Measurements from ENCODE around the gene MYO5A. TPM values are rescaled to one million over a fixed set of nuclear protein-coding genes. Genes with fewer than 3 reads are reported as not detected.

Gene MYO5A
- polyA plus RNA-seq, 1 donor (not counting 4 experiments of a cell fraction or from before 2014, with no cell fraction given) = 53.8 TPM

GRCh38 chr15:52294881-52295420, 233.7 kb downstream of the MYO5A start:
- no peak overlapping the region for H3K9ac ChIP-seq (ENCODE audit: control insufficient read depth, extremely low read depth, insufficient read depth, low read length)
- no peak for FAIRE-seq
- H3K36me3 ChIP-seq (ENCODE audit: control insufficient read depth in 2 of 2, extremely low read depth in 1 of 2, insufficient read depth in 2 of 2, low read length in 2 of 2) = no peaks in the 10 kb centered on the region
- dilution Hi-C loops (cut with MboI; ENCODE audit: extremely low pct_ligation_motif_present, low sequenced_read_pairs) = no loop called here
- TF ChIP-seq CTCF (optimal IDR thresholded peaks at IDR 0.05 in 1 of 3, IDR thresholded peaks at IDR 0.05 in 1 of 3, conservative IDR thresholded peaks at IDR 0.05 in 1 of 3; ENCODE audit: extremely low read depth in 1 of 3, insufficient read depth in 2 of 3, low read length in 3 of 3) (no peak), EZH2 (IDR thresholded peaks at IDR 0.05; ENCODE audit: low read length) (peak; percentile 52)
- no peak overlapping the region for H3K27ac ChIP-seq (ENCODE audit: control insufficient read depth, insufficient read depth, low read length)
- H3K9me1 ChIP-seq (ENCODE audit: control insufficient read depth, extremely low read depth, insufficient read depth, low read length) = no peaks in the 10 kb centered on the region
- no peak overlapping the region for H2AFZ ChIP-seq (ENCODE audit: control insufficient read depth, low read length)
- H4K20me1 ChIP-seq (ENCODE audit: control insufficient read depth, extremely low read depth, insufficient read depth, low read length) = no peaks in the 10 kb centered on the region
- no peaks in the 10 kb centered on the region for H3K9me3 ChIP-seq (ENCODE audit: control insufficient read depth, low read depth, low read length)
- no peak for DNase-seq (ENCODE audit: low read depth, low spot score)
- H3K4me3 ChIP-seq (ENCODE audit: control insufficient read depth in 2 of 3, extremely low read depth in 1 of 3, insufficient read depth in 2 of 3, low read depth in 1 of 3, low read length in 3 of 3) = no peak overlapping the region
- H3K27me3 ChIP-seq (ENCODE audit: control insufficient read depth, extremely low read depth, insufficient read depth, low read length) = peaks cover 24% of the 10 kb centered on the region
- H3K79me2 ChIP-seq (ENCODE audit: control insufficient read depth, insufficient read depth, low read length) = no peaks in the 10 kb centered on the region
- peak overlapping the region; percentile 69 for H3K4me2 ChIP-seq (ENCODE audit: control insufficient read depth, extremely low read depth, insufficient read depth, low read depth, low read length)
- H3K4me1 ChIP-seq (ENCODE audit: control insufficient read depth, extremely low read depth, insufficient read depth, low read length) = peaks cover 2% of the 10 kb centered on the region

- dilution Hi-C loops (cut with MboI; ENCODE audit: extremely low pct_ligation_motif_present, low sequenced_read_pairs) = no loop called here
- peaks cover 24% of the 10 kb centered on the region for H3K27me3 ChIP-seq (ENCODE audit: control insufficient read depth, extremely low read depth, insufficient read depth, low read length)
- no peaks in the 10 kb centered on the region for H3K9me3 ChIP-seq (ENCODE audit: control insufficient read depth, low read depth, low read length)
- H3K4me2 ChIP-seq (ENCODE audit: control insufficient read depth, extremely low read depth, insufficient read depth, low read depth, low read length) = no peak overlapping the region
- H2AFZ ChIP-seq (ENCODE audit: control insufficient read depth, low read length) = no peak overlapping the region
- FAIRE-seq (no peak), DNase-seq (ENCODE audit: low read depth, low spot score) (no peak)
- no peak overlapping the region for H3K9ac ChIP-seq (ENCODE audit: control insufficient read depth, extremely low read depth, insufficient read depth, low read length)
- H3K4me3 ChIP-seq (ENCODE audit: control insufficient read depth in 2 of 3, extremely low read depth in 1 of 3, insufficient read depth in 2 of 3, low read depth in 1 of 3, low read length in 3 of 3) = no peak overlapping the region
- H3K27ac ChIP-seq (ENCODE audit: control insufficient read depth, insufficient read depth, low read length) = no peak overlapping the region
- H3K4me1 ChIP-seq (ENCODE audit: control insufficient read depth, extremely low read depth, insufficient read depth, low read length) = peaks cover 2% of the 10 kb centered on the region
- no peaks in the 10 kb centered on the region for H3K36me3 ChIP-seq (ENCODE audit: control insufficient read depth in 2 of 2, extremely low read depth in 1 of 2, insufficient read depth in 2 of 2, low read length in 2 of 2)
- H4K20me1 ChIP-seq (ENCODE audit: control insufficient read depth, extremely low read depth, insufficient read depth, low read length) = no peaks in the 10 kb centered on the region
- H3K9me1 ChIP-seq (ENCODE audit: control insufficient read depth, extremely low read depth, insufficient read depth, low read length) = no peaks in the 10 kb centered on the region
- TF ChIP-seq EZH2 (IDR thresholded peaks at IDR 0.05; ENCODE audit: low read length) = no peak
- TF ChIP-seq CTCF (optimal IDR thresholded peaks at IDR 0.05 in 1 of 3, IDR thresholded peaks at IDR 0.05 in 1 of 3, conservative IDR thresholded peaks at IDR 0.05 in 1 of 3; ENCODE audit: extremely low read depth in 1 of 3, insufficient read depth in 2 of 3, low read length in 3 of 3) = no peak
- no peaks in the 10 kb centered on the region for H3K79me2 ChIP-seq (ENCODE audit: control insufficient read depth, insufficient read depth, low read length)
Measured at GRCh38 chr15:52292780-52293392, 235.8 kb downstream of the MYO5A start.
